PC-9 (cell line): Measurements from ENCODE around the gene EVL.
"Not testable (repeated sequence)": the region's sequence is repeated elsewhere in the genome, so short reads cannot be mapped to it uniquely, and the experiment has no call there.

ENCODE experiments used
- EZH2 ChIP-seq: fragments of 200-600 bp; sonication (generic); IDR thresholded peaks from 2 replicates; pipeline ENCODE4 v1.8.0; 2017; ENCODE audit warnings: antibody characterized with exemption, low read depth
- TF ChIP-seq, protein P1 (sequence below): fragments of 200-600 bp; sonication (generic); conservative IDR thresholded peaks from 2 replicates; pipeline ENCODE4 v1.6.1; 2017; ENCODE audit warnings: mixed run types, antibody characterized with exemption, mild to moderate bottlenecking, moderate library complexity

DNA sequence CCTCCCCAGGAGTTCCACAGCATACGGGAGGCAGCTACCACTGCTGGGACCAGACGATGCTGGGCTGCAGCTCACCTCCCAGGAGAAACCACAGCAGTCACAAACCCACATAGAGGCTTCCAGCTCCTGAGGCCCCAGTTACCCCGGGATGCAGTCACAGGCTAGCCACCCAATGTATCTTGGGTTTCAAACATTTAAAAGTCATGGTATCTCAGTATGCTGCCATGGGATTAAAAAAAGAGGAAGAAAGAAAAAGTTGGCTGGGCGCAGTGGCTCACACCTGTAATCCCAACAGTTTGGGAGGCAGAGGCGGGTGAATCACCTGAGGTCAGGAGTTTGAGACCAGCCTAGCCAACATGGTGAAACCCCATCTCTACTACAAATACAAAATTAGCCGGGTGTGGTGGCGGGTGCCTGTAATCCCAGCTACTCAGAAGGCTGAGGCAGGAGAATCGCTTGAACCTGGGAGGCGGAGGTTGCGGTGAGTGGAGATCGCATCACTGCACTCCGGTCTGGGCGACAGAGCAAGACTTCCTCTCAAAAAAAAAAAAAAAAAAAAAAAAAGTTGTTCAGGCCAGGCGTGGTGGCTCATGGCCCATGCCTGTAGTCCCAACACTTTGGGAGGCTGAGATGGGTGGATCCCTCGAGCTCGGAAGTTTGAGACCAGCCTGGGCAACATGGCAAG lies 92.5 kb downstream of the EVL start:
- not testable (repeated sequence) for TF ChIP-seq EZH2
- TF ChIP-seq, protein P1, sequence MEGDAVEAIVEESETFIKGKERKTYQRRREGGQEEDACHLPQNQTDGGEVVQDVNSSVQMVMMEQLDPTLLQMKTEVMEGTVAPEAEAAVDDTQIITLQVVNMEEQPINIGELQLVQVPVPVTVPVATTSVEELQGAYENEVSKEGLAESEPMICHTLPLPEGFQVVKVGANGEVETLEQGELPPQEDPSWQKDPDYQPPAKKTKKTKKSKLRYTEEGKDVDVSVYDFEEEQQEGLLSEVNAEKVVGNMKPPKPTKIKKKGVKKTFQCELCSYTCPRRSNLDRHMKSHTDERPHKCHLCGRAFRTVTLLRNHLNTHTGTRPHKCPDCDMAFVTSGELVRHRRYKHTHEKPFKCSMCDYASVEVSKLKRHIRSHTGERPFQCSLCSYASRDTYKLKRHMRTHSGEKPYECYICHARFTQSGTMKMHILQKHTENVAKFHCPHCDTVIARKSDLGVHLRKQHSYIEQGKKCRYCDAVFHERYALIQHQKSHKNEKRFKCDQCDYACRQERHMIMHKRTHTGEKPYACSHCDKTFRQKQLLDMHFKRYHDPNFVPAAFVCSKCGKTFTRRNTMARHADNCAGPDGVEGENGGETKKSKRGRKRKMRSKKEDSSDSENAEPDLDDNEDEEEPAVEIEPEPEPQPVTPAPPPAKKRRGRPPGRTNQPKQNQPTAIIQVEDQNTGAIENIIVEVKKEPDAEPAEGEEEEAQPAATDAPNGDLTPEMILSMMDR, result not testable (repeated sequence)
